Stimulated activated CD8-positive, alpha-beta memory T cell treated with anti-CD3 and anti-CD28 coated beads, Interleukin-4, amount 100 ng/mL, for 24 hours (primary cell): Measurements from ENCODE around the gene XAGE2.
A peak's percentile ranks its signal among the peaks of the same experiment; 100 is the strongest.
"Not testable (repeated sequence)": the region's sequence is repeated elsewhere in the genome, so short reads cannot be mapped to it uniquely, and the experiment has no call there.

Experiments used
- DNase-seq: peaks from one replicate; pipeline ENCODE4 v3.0.0-alpha.2; 2020; ENCODE audit warnings: low read depth

The XAGE2 gene

GRCh38 chrX:52368368-52369055 lies at the start of gene XAGE2:
TSS of gene XAGE2 (plus strand) at chrX:52369021. CDS start at chrX:52370015, 994 bp downstream.
- DNase-seq, result no peak

GRCh38 chrX:52337410-52337809 lies 31.4 kb upstream of the XAGE2 start:
- no peak for DNase-seq

GRCh38 chrX:52341493-52341892 lies 27.3 kb upstream of the XAGE2 start:
- no peak for DNase-seq

- not testable (repeated sequence) for DNase-seq
These were observed 25.7 kb upstream of the XAGE2 start for GRCh38 chrX:52343131-52343530.

- peak; percentile 44 for DNase-seq
These were observed 23.4 kb upstream of the XAGE2 start for GRCh38 chrX:52345402-52345801.

- DNase-seq, result no peak
These were observed 22.4 kb upstream of the XAGE2 start for GRCh38 chrX:52346174-52347165.

- no peak for DNase-seq
These were observed 19.1 kb upstream of the XAGE2 start for GRCh38 chrX:52349681-52350080.

- DNase-seq, result no peak
These were observed 16.3 kb upstream of the XAGE2 start for GRCh38 chrX:52352551-52352950.

- DNase-seq, result no peak
These were observed 15.0 kb upstream of the XAGE2 start for GRCh38 chrX:52353838-52354237.

- DNase-seq, result no peak
These were observed 13.7 kb upstream of the XAGE2 start for GRCh38 chrX:52355108-52355507.

- no peak for DNase-seq
These were observed 9.1 kb upstream of the XAGE2 start for GRCh38 chrX:52359614-52360232.

- no peak for DNase-seq
These were observed 6.9 kb upstream of the XAGE2 start for GRCh38 chrX:52361941-52362340.

- DNase-seq, result no peak
These were observed 5.5 kb upstream of the XAGE2 start for GRCh38 chrX:52363247-52363883.

- DNase-seq, result no peak
These were observed 10.0 kb downstream of the XAGE2 start for GRCh38 chrX:52378870-52379269.

- DNase-seq, result no peak
These were observed 12.2 kb downstream of the XAGE2 start for GRCh38 chrX:52380993-52381392.

GRCh38 chrX:52410439-52411394 lies 41.9 kb downstream of the XAGE2 start:
- DNase-seq, result no peak

GRCh38 chrX:52415304-52415703 lies 46.5 kb downstream of the XAGE2 start:
- DNase-seq, result no peak

- no peak for DNase-seq
These were observed 48.0 kb downstream of the XAGE2 start for GRCh38 chrX:52416816-52417215.

GRCh38 chrX:52420824-52421443 lies 52.1 kb downstream of the XAGE2 start:
- DNase-seq, result no peak

- no peak for DNase-seq
These were observed 54.1 kb downstream of the XAGE2 start for GRCh38 chrX:52422884-52423283.

- no peak for DNase-seq
These were observed 55.8 kb downstream of the XAGE2 start for GRCh38 chrX:52424656-52425055.
